K562 (cell line): ENCODE data around the gene SLC12A6. TPM values are rescaled to one million over a fixed set of nuclear protein-coding genes. Genes with fewer than 3 reads are reported as not detected.

Experiments
- ATF7 ChIP-seq: fragments of 450-650 bp; IDR thresholded peaks from 2 replicates; pipeline ENCODE4 v1.7.1; 2014; ENCODE audit warnings: mild to moderate bottlenecking, moderate library complexity
- BRF2 ChIP-seq: IDR thresholded peaks from 3 replicates; pipeline ENCODE4 v1.6.1; 2011; ENCODE audit warnings: borderline replicate concordance, mild to moderate bottlenecking; ENCODE audit not compliant: insufficient read length, insufficient read depth
- E2F1 ChIP-seq: sonication (generic); formaldehyde crosslinking; IDR thresholded peaks from 2 replicates; pipeline ENCODE4 v1.8.1; 2023; ENCODE audit warnings: mild to moderate bottlenecking, missing genetic modification reagents, moderate library complexity
- GABPA ChIP-seq: fragments of 200-800 bp; sonication (Bioruptor generic); conservative IDR thresholded peaks from 2 replicates; pipeline ENCODE4 v1.6.1; 2016; ENCODE audit warnings: low read depth, missing genetic modification characterization, missing compliant biosample characterization
- KLF10 ChIP-seq: fragments of 250-450 bp; sonication (Bioruptor Pico); IDR thresholded peaks from 2 replicates; pipeline ENCODE4 v1.6.1; 2021; ENCODE audit warnings: matching md5 sums
- LCOR ChIP-seq: sonication (generic); formaldehyde crosslinking; IDR thresholded peaks from 2 replicates; pipeline ENCODE4 v1.8.0; 2022; ENCODE audit warnings: mild to moderate bottlenecking, missing genetic modification reagents
- MBD1 ChIP-seq: fragments of 250-450 bp; sonication (Bioruptor Pico); IDR thresholded peaks from 2 replicates; pipeline ENCODE4 v1.8.0; 2022; ENCODE audit warnings: inconsistent platforms
- MCM2 ChIP-seq: fragments of 450-650 bp; IDR thresholded peaks from 2 replicates; pipeline ENCODE4 v1.6.1; 2017; ENCODE audit warnings: low read depth, mild to moderate bottlenecking
- NEUROD1 ChIP-seq: fragments of 150-350 bp; IDR thresholded peaks from 2 replicates; pipeline ENCODE4 v1.6.1; 2014; ENCODE audit warnings: borderline replicate concordance, low read length, low read depth; ENCODE audit not compliant: partially characterized antibody
- RFX1 ChIP-seq: fragments of 450-650 bp; IDR thresholded peaks from 2 replicates; pipeline ENCODE4 v1.6.1; 2016; ENCODE audit warnings: mild to moderate bottlenecking, moderate library complexity
- SRSF7 ChIP-seq: fragments of 200-400 bp; formaldehyde crosslinking; optimal IDR thresholded peaks from 2 replicates; pipeline ENCODE3; 2017; ENCODE audit warnings: mild to moderate bottlenecking, low read depth, low read length
- THRAP3 ChIP-seq: fragments of 450-650 bp; IDR thresholded peaks from 2 replicates; pipeline ENCODE4 v1.6.1; 2016; ENCODE audit warnings: mild to moderate bottlenecking, inconsistent platforms, borderline replicate concordance
- USF1 ChIP-seq: sonication (generic); formaldehyde crosslinking; IDR thresholded peaks from 2 replicates; pipeline ENCODE4 v1.9.0; 2022; ENCODE audit warnings: mild to moderate bottlenecking, missing genetic modification reagents
- ZBTB2 ChIP-seq: fragments of 450-650 bp; IDR thresholded peaks from 2 replicates; pipeline ENCODE4 v1.6.1; 2016; ENCODE audit warnings: antibody characterized with exemption
- ZBTB7A ChIP-seq: IDR thresholded peaks from 2 replicates; pipeline ENCODE4 v1.6.1; 2011; ENCODE audit warnings: low read depth, mild to moderate bottlenecking, low read length, moderate library complexity, borderline replicate concordance; ENCODE audit not compliant: control insufficient read depth
- ZFP91 ChIP-seq: sonication (generic); formaldehyde crosslinking; IDR thresholded peaks from 2 replicates; pipeline ENCODE4 v1.8.0; 2022; ENCODE audit warnings: mild to moderate bottlenecking, missing genetic modification reagents
- ZNF165 ChIP-seq: fragments of 250-450 bp; sonication (Bioruptor Pico); IDR thresholded peaks from 2 replicates; pipeline ENCODE4 v1.4.0; 2020; ENCODE audit warnings: borderline replicate concordance
- ZNF217 ChIP-seq: sonication (generic); formaldehyde crosslinking; IDR thresholded peaks from 2 replicates; pipeline ENCODE4 v1.8.0; 2022; ENCODE audit warnings: mild to moderate bottlenecking, missing genetic modification reagents
- ZNF408 ChIP-seq: fragments of 250-450 bp; sonication (Bioruptor Pico); IDR thresholded peaks from 2 replicates; pipeline ENCODE4 v1.4.0; 2020; ENCODE audit warnings: low read depth, mild to moderate bottlenecking, moderate library complexity
- ZNF75A ChIP-seq: fragments of 450-650 bp; formaldehyde crosslinking; IDR thresholded peaks from 2 replicates; pipeline ENCODE4 v1.4.0; 2020; ENCODE audit warnings: mild to moderate bottlenecking
- polyA plus RNA-seq, 8 experiments: library from polyadenylated mRNA; depleted of rRNA in 4 of 8; stranded (reverse) in 5 of 8; unstranded in 3 of 8; fragments of >200 nt; fragmentation: Nextera tagmentation in 2 of 8; fragmentation: Illumina TruSeq in 1 of 8; extraction: Ambion mirVana in 2 of 8; extraction: Trizol in 1 of 8; gene quantifications; 2 replicates each; pipeline versions ENCODE4 v1.2.1 to v1.2.3, GENCODE V29; 2011 to 2014; ENCODE audit warnings: inconsistent platforms in 1 of 8, missing spikeins in 1 of 8
- total RNA-seq, 7 experiments: library from RNA; depleted of rRNA in 6 of 7; stranded (reverse); fragments of >200 nt in 6 of 7; fragmentation: Illumina TruSeq in 2 of 7; extraction: Trizol in 2 of 7; gene quantifications; 2 replicates each; pipeline versions ENCODE4 v1.2.1 to v1.2.3, GENCODE V29; 2011 to 2021; ENCODE audit warnings: low replicate concordance in 1 of 7

The SLC12A6 gene
- total and polyA plus RNA-seq, 9 of the 15 experiments (the other 6 are each of a cell fraction or from before 2014, with no cell fraction given): 1.4 to 16.4 (median 6.7) TPM

- no peak for TF ChIP-seq E2F1 (CRISPR knock-in tag)
- no peak for TF ChIP-seq NEUROD1
- no peak for TF ChIP-seq RFX1
- TF ChIP-seq LCOR (CRISPR knock-in tag): no peak
- no peak for TF ChIP-seq ZNF217 (CRISPR knock-in tag)
- no peak for TF ChIP-seq ZBTB7A
- no peak for TF ChIP-seq KLF10 (CRISPR knock-in tag)
- TF ChIP-seq MCM2: no peak
- TF ChIP-seq ZNF75A: no peak
- TF ChIP-seq ZBTB2: no peak
- no peak for TF ChIP-seq ZNF165 (CRISPR knock-in tag)
- no peak for TF ChIP-seq MBD1
- TF ChIP-seq GABPA: no peak
- TF ChIP-seq ZFP91 (CRISPR knock-in tag): no peak
- TF ChIP-seq THRAP3: no peak
- TF ChIP-seq BRF2: no peak
- TF ChIP-seq ZNF408 (CRISPR knock-in tag): no peak
- TF ChIP-seq SRSF7: no peak
- TF ChIP-seq ATF7: no peak
- no peak for TF ChIP-seq USF1 (CRISPR knock-in tag)
Measured at GRCh38 chr15:34331809-34332208, 5.8 kb downstream of the SLC12A6 start (continued).
